Neutrophil (primary cell): ENCODE results near the gene FCAR.
"Not testable (repeated sequence)": the region's sequence is repeated elsewhere in the genome, so short reads cannot be mapped to it uniquely, and the experiment has no call there.

Experiments used
- H3K27ac ChIP-seq: fragments of 200-600 bp; sonication (generic); 2 replicates; pipeline ENCODE4 v1.5.1; 2016; ENCODE audit warnings: mild to moderate bottlenecking, moderate library complexity
- H3K27me3 ChIP-seq: fragments of 200-600 bp; sonication (generic); 2 replicates; pipeline ENCODE4 v1.6.0; 2016; ENCODE audit warnings: mild to moderate bottlenecking
- H3K36me3 ChIP-seq: fragments of 200-600 bp; sonication (generic); 2 replicates; pipeline ENCODE4 v1.5.1; 2017
- H3K4me1 ChIP-seq, 2 experiments: fragments of 200-600 bp in 1 of 2; sonication (generic) in 1 of 2; 1 replicate in 1 of 2; 2 replicates in 1 of 2; pipeline versions ENCODE4 v1.5.1 to v1.6.1; 2013 to 2016; ENCODE audit warnings: low read depth in 1 of 2, low read length in 1 of 2, mild to moderate bottlenecking in 1 of 2, moderate library complexity in 1 of 2; ENCODE audit not compliant: control insufficient read depth in 1 of 2, insufficient read depth in 1 of 2
- H3K4me3 ChIP-seq, 2 experiments: fragments of 200-600 bp in 1 of 2; sonication (generic) in 1 of 2; 1 replicate in 1 of 2; 2 replicates in 1 of 2; pipeline ENCODE4 v1.5.1; 2013 to 2016; ENCODE audit warnings: low read depth in 1 of 2, low read length in 1 of 2, mild to moderate bottlenecking in 1 of 2, moderate library complexity in 1 of 2
- H3K9me3 ChIP-seq: fragments of 200-600 bp; sonication (generic); 2 replicates; pipeline ENCODE4 v1.5.1; 2016
- CTCF ChIP-seq: fragments of 200-600 bp; sonication (generic); IDR thresholded peaks from 2 replicates; pipeline ENCODE4 v1.5.1; 2016; ENCODE audit warnings: antibody characterized with exemption

The FCAR gene

GRCh38 chr19:54938906-54939305 lies 64.9 kb downstream of the FCAR start:
- Histone ChIP-seq H3K27me3 (peaks cover 28% of the 10 kb centered on the region), H3K36me3 (no peaks in the 10 kb centered on the region), H3K27ac (no peak overlapping the region), H3K4me3 (no peak overlapping the region), H3K9me3 (no peaks in the 10 kb centered on the region), H3K4me1 (no peaks in the 10 kb centered on the region)
- no peak for TF ChIP-seq CTCF

- not testable (repeated sequence) for H3K27ac ChIP-seq, H3K4me3 ChIP-seq, H3K4me1 ChIP-seq, H3K9me3 ChIP-seq, H3K36me3 ChIP-seq
- peaks cover 28% of the 10 kb centered on the region for H3K27me3 ChIP-seq
Measured at GRCh38 chr19:54939538-54939937, 65.5 kb downstream of the FCAR start.
